Umbilical cord (tissue), 2 donors: Measurements from ENCODE around the gene CFAP92. TPM values are rescaled to one million over a fixed set of nuclear protein-coding genes. Genes with fewer than 3 reads are reported as not detected.
"Not testable (repeated sequence)": the region's sequence is repeated elsewhere in the genome, so short reads cannot be mapped to it uniquely, and the experiment has no call there.

Source experiments
- DNase-seq: peaks from one replicate; pipeline ENCODE4 v3.0.0-alpha.2; 2015; ENCODE audit warnings: low spot score
- total RNA-seq: library from RNA; depleted of rRNA; stranded (reverse); fragments of >200 nt; gene quantifications from one replicate; pipeline ENCODE4 v1.2.3, GENCODE V29; 2014; ENCODE audit warnings: low replicate concordance; ENCODE audit not compliant: insufficient read depth

Gene CFAP92
- total RNA-seq, 1 donor from 2014 or later = 2.2 TPM

- no peak for DNase-seq
These were observed 51.5 kb downstream of the CFAP92 start for GRCh38 chr3:128942161-128942952.

GRCh38 chr3:128940252-128940651 is 53.6 kb downstream of the CFAP92 start:
- DNase-seq = no peak

- DNase-seq = no peak
These were observed 57.5 kb downstream of the CFAP92 start for GRCh38 chr3:128936341-128936740.

- DNase-seq = no peak
These were observed 58.0 kb downstream of the CFAP92 start for GRCh38 chr3:128935922-128936321.

GRCh38 chr3:128933922-128934253 is 60.0 kb downstream of the CFAP92 start:
- no peak for DNase-seq

GRCh38 chr3:128933213-128933921 is 60.5 kb downstream of the CFAP92 start:
- no peak for DNase-seq

- DNase-seq = no peak
These were observed 61.2 kb downstream of the CFAP92 start for GRCh38 chr3:128932516-128933212.

GRCh38 chr3:128931046-128931445 is 62.8 kb downstream of the CFAP92 start:
- no peak for DNase-seq

GRCh38 chr3:128929364-128929763 is 64.5 kb downstream of the CFAP92 start:
- DNase-seq = no peak

- not testable (repeated sequence) for DNase-seq
These were observed 69.9 kb downstream of the CFAP92 start for GRCh38 chr3:128923986-128924385.

GRCh38 chr3:128923576-128923975 is 70.3 kb downstream of the CFAP92 start:
- no peak for DNase-seq

- no peak for DNase-seq
These were observed 70.9 kb downstream of the CFAP92 start for GRCh38 chr3:128922804-128923459.

- no peak for DNase-seq
These were observed 73.9 kb downstream of the CFAP92 start for GRCh38 chr3:128919988-128920387.

GRCh38 chr3:128917291-128917690 is 76.6 kb downstream of the CFAP92 start:
- peak; percentile 22 for DNase-seq

- no peak for DNase-seq
These were observed 78.8 kb downstream of the CFAP92 start for GRCh38 chr3:128914966-128915645.

GRCh38 chr3:128911911-128912310 is 82.0 kb downstream of the CFAP92 start:
- no peak for DNase-seq

- DNase-seq = no peak
These were observed 83.9 kb downstream of the CFAP92 start for GRCh38 chr3:128910006-128910405.

- no peak for DNase-seq
These were observed 84.9 kb downstream of the CFAP92 start for GRCh38 chr3:128908951-128909350.

- no peak for DNase-seq
These were observed 86.0 kb downstream of the CFAP92 start for GRCh38 chr3:128907706-128908445.

- DNase-seq = no peak
These were observed 86.9 kb downstream of the CFAP92 start for GRCh38 chr3:128906804-128907525.
